SU-DHL-6 (cell line): ENCODE measurements around the gene MTFMT.

ENCODE experiments used
- EZH2phosphoT487 ChIP-seq: fragments of 200-600 bp; sonication (generic), shearing (Covaris generic); conservative IDR thresholded peaks from 2 replicates; pipeline ENCODE4 v1.6.1; 2018; ENCODE audit warnings: mild to moderate bottlenecking, antibody characterized with exemption, low read length, moderate library complexity, mixed read lengths
- TF ChIP-seq, protein P1 (sequence below): fragments of 200-600 bp; sonication (generic); IDR thresholded peaks from one replicate; pipeline ENCODE4 v1.5.1; 2017; ENCODE audit warnings: antibody characterized with exemption, mild to moderate bottlenecking, low read length, moderate library complexity; ENCODE audit not compliant: insufficient read depth, poor library complexity, severe bottlenecking

DNA sequence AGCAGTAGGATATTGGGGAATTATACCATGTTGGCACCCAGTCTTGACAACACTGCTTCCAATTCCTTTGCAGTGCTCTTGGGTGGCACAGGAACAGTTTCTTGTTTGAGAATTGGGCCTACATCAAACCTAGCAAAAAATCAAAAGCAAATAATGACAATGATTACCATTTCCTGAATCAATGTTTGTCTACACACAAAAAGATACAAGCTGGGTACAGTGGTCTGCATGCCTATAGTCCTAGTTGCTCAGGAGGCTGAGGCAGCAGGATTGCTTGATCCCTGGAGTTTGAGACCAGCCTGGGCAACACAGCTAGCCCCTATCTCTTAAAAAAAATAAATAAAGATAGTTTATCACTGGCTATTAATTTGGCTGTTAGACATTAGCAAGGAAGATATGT is 8.0 kb downstream of the MTFMT start:
- TF ChIP-seq, protein P1, sequence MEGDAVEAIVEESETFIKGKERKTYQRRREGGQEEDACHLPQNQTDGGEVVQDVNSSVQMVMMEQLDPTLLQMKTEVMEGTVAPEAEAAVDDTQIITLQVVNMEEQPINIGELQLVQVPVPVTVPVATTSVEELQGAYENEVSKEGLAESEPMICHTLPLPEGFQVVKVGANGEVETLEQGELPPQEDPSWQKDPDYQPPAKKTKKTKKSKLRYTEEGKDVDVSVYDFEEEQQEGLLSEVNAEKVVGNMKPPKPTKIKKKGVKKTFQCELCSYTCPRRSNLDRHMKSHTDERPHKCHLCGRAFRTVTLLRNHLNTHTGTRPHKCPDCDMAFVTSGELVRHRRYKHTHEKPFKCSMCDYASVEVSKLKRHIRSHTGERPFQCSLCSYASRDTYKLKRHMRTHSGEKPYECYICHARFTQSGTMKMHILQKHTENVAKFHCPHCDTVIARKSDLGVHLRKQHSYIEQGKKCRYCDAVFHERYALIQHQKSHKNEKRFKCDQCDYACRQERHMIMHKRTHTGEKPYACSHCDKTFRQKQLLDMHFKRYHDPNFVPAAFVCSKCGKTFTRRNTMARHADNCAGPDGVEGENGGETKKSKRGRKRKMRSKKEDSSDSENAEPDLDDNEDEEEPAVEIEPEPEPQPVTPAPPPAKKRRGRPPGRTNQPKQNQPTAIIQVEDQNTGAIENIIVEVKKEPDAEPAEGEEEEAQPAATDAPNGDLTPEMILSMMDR: no peak
- no peak for TF ChIP-seq EZH2phosphoT487
